ENCODE data around the gene NPNT.
A peak's percentile ranks its signal among the peaks of the same experiment; 100 is the strongest.
"Not testable (repeated sequence)": the region's sequence is repeated elsewhere in the genome, so short reads cannot be mapped to it uniquely, and the experiment has no call there.

NPNT gene, protein sequence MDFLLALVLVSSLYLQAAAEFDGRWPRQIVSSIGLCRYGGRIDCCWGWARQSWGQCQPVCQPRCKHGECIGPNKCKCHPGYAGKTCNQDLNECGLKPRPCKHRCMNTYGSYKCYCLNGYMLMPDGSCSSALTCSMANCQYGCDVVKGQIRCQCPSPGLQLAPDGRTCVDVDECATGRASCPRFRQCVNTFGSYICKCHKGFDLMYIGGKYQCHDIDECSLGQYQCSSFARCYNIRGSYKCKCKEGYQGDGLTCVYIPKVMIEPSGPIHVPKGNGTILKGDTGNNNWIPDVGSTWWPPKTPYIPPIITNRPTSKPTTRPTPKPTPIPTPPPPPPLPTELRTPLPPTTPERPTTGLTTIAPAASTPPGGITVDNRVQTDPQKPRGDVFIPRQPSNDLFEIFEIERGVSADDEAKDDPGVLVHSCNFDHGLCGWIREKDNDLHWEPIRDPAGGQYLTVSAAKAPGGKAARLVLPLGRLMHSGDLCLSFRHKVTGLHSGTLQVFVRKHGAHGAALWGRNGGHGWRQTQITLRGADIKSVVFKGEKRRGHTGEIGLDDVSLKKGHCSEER

DNA sequence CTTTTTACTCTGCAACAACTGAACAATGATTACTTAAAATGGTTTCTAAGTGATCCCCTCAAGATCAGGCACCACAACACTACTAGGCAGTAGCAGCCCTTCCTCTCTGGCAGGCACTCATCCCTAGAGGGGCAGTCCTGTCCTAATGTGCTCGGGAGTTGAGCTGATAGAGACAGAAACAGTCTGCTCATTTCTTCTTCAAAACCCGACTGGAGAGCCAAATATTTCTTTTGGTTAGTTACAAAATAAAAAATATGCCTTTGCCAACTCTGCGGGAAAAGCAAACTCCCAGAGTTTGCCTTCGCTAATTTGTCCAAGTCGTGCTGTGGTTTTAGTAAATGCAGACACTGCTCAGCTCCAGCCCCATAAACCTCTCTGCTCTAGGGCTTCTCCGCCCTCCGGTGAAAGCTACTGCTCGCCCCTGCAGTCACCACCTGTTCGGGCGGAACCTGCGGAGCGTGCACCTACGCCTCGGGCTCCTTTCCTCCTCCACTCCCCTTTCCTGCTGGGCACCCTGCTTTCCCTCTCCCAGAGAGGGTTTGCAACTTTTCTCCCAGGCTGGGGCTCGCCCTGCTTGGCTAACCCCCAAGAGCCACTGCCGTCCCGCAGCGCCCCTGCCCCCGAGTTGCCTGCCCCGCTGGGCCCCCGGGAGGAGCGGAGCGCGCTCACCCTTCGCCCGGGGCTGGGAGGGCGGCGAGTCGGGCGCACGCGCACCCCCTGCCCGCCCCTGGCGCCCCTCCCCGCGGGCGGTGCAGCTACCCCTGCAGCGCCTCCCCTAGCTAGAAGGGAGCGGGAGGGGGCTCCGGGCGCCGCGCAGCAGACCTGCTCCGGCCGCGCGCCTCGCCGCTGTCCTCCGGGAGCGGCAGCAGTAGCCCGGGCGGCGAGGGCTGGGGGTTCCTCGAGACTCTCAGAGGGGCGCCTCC is at the start of gene NPNT:
Gene NPNT (plus strand): TSS at position 812 of the 923 bp plus-strand sequence. CDS start 182 bp downstream, outside the sequence.
- no peak for DNase-seq

DNA sequence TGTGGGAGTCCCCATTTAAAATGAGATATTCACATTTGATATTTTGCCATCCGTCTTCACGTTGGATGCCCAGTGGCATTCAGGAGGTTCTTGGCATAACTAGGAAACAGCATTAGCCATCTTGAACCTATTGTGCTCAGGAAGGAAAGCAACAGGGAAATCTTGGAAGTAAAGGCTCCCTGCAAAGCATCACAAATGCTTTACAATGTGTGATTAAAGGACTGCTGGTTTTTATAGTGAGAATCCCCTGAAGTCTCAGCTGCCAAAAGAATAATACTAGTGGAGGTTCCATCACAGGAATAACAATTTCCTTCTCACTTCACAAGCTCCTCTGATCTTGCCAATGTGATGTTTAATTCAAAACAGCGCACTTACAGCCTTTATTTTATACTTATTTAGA is 49.7 kb upstream of the NPNT start:
- DNase-seq, result no peak

DNA sequence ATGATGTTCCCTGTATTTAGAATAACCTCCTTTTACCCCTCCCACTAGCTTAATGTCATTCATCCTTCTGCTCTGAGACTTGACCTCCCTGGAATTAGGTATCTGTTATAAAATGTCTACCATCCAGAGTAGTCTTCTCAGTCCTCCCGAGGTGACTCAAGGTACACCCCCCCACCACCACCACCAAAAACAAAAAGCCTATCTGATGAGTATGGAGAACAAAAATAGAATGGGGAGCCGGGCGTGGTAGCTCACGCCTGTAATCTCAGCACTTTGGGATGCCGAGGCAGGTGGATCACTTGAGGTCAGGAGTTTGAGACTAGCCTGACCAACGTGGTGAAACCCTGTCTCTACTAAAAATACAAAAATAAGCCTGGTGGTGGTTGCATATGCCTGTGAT is 46.9 kb upstream of the NPNT start:
- DNase-seq, result not testable (repeated sequence)

DNA sequence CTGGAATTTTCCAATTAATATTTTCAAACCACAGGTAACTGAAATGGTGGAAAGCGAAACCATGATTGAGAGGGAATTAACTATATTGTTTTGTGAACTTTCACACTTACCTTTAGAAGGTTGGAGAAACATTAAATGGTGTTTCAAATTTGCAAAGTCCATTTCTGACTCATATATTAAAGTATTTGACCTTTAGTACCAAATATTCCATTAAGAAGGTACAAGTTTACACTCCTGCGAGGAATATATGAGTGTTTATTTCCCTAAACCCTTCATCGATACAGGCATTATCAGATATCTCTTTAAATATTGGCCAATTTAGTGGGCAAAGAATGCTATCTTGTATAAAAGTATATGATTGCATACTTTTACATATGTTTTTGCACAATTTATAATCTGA is 44.1 kb upstream of the NPNT start:
- DNase-seq, result no peak

DNA sequence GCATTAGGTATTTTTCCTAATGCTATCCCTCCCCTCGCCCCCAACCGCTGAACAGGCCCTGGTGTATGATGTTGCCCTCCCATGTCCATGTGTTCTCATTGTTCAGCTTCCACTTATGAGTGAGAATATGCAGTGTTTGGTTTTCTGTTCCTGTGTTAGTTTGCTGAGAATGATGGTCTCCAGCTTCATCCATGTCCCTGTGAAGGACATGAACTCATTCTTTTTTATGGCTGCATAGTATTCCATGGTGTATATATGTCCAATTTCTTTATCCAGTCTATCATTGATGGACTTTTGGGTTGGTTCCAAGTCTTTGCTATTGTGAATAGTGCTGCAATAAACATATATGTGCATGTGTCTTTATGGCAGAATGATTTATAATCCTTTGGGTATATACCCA is 43.0 kb upstream of the NPNT start:
- DNase-seq, result not testable (repeated sequence)

DNA sequence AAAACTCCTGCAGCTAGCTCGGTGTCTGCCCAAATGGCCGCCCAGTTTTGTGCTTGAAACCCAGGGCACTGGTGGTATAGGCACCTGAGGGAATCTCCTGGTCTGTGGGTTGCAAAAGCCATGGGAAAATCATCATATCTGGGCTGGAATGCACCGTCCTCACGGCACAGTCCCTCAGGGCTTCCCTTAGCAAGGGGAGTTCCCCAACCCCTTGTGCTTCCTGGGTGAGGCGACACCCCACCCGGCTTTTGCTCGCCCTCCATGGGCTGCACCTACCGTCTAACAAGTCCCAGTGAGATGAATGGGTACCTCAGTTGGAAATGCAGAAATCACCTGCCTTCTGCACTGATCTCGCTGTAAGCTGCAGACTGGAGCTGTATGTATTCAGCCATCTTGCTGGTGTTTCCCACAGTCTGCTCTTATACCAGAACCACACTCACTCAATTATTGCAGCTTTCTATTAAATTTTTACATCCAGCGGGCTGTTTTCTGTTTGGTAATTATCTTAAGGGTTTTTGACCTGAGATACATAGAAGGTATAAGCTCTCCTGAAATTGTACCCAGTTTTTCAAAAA is 36.7 kb upstream of the NPNT start:
- no peak for DNase-seq

DNA sequence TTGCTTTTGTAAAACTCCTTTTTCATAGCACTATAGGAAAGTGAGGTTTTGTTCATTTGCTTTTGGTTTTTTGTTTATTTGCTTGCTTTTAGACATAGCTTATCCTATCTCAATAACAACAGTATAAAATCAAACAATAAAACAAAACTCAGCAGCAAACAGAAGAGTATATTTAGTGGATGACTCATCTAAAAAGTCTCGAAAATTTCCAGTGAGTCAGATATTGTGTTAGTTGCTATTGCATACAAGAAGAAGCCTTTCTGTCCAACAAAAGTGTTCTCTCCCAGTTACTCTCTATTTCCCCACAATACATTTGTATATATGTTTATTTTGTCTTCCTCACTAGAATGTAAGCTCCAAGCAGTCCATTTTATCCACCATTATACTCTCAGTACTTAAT is 36.0 kb upstream of the NPNT start:
- DNase-seq, result peak in 1 of 2 experiments; percentile 29

DNA sequence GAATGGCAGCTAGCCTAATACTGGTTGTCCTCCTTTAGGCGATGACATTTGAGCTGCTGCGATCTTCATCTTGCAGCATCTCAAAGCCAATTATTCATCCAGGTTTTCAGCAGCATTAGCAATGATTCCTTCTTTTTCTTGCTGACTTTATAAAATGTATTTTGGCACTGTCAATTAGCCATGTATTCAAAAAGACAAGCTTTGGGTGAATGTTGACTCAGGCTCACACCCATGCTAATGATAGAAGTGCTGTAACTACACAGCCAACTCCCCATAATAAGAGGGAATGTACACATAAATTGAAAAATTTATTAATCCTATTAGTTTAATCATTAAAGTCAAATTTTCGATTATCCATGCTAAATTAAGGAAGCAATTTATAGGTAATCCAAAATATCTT is 24.3 kb upstream of the NPNT start:
- no peak for DNase-seq

DNA sequence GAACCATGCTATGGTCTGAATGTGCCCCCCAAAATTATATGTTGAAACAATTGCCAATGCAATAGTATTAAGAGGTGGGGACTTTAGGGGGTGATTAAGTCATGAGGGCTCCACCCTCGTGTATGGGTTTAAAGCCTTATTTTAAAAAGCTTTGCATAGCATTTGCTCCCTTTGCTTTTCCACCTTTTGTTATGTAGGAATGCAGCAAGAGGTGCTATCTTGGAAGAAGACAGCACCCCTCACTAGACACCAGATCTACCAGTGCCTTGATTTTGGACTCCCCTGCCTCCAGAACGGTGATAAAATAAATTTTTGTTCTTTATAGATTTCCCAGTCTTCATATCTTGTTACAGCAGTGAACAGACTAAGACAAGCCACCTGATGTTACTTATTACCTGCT is 23.3 kb upstream of the NPNT start:
- no peak for DNase-seq

DNA sequence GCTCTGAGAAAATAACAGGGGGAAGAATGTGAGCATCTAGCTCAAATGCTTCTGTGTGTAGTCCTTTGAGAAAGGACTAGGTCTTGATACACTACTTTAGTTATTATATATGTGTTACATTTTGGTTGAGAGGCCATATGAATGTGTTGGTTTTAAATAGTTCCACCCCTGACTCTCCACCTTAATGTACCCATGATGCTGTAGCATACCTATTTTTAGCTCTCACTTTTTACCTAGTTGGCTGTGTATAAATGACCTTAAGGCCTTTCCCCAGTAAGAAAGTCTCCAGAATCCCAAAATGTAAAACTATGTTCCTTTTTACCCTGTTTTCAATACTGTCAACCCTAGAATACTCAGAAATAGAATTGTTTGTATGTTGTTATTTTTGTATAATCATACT is 20.0 kb upstream of the NPNT start:
- DNase-seq, result no peak

DNA sequence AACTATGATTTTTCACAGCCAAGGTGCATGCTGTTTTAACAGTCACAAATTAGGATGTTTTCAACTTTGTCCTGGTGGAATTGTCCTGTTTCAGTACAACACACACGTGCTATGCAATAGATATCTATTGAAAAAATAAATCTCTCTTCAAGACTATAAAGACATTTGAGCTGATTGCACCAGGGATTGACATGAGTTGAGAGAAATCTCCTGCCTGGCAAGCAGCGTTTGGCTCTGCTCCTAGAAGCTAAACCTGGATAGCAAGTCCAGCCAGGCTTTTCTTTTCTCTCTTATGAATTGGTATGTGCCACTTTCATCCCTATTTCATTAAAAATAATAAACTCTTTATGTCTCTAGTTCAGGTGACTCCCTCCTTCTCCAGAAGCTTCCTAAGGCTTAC is 16.6 kb upstream of the NPNT start:
- no peak for DNase-seq

DNA sequence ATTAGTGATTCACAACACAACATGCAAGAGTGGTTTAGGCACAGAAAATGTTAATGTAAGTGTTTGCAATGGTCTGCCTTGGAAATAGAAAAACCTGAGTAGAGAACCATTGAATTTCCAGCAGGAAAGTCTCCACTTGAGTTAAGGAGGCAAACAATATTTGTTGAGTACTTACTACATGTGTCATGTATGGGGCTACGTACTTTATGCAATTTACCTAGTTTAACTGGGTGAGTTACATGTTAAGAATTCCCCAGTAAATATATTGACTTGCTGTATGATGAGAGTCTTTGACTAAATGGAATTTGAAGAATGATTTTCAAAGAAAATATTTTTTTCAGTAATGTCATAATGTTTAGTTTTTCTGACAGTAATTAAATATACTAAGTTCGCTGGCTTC is 7.8 kb upstream of the NPNT start:
- no peak for DNase-seq

DNA sequence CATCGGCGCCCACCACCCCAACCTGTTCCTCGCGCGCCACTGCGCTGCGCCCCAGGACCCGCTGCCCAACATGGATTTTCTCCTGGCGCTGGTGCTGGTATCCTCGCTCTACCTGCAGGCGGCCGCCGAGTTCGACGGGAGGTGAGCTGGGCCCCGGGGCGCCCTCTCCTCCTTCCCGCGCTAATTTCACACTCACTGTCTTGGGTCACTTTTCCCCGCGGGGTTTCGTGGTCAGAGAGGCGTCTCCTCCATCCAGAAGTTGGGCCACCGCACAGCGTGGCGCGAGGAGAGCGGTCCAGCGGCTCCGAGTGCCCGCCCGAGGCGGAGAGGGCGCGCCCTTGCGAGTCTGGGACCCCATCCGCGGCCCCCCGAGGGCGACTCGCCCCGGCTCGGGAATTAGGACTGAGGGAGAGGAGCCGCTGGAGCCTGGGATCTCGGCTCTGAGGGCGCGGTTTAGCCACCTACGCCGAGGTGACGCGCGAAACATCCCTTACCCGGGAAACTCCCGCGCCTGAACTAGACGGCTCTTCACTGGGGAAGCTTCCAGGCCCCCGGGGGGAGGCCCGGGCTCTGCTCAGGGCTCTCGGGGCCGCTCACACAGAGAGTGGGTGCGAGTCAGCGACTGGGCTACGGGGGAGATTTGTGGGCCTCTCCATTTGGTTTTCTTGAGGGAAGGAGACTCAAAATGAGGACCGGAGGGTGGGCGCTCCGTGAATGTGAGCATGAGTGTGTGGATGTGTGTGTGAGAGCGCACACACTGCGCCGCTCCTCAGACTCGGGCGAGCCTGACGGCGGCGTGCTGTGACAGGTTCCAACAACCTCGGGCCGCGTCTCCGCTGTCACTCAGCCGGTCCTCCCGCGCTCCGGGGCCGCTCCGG is 551 bp downstream of the NPNT start:
- DNase-seq, result no peak

DNA sequence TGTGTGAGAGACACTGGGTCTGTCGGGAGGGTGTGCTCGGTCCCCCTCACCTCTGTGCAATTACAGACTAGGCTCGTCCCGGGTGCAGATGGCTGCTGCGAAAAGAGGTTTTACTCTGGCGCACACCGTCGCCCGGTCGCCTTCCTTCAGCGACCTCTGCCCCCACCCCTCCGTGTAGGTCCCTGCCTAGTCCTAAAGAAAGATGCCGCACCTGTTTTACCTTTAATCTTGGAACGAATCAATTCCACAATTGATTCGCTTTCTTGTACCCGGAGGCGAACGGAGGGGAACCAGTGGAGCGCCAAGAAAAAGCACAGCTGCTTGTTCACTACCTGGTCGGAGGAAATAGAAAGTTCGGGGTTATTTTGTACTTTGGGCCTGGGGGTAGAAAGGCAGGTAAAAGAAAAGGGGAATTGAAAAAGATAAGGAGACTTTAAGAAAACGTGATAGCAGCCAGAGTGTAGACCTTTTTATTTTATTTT is 1.2 kb downstream of the NPNT start:
- DNase-seq, result no peak

DNA sequence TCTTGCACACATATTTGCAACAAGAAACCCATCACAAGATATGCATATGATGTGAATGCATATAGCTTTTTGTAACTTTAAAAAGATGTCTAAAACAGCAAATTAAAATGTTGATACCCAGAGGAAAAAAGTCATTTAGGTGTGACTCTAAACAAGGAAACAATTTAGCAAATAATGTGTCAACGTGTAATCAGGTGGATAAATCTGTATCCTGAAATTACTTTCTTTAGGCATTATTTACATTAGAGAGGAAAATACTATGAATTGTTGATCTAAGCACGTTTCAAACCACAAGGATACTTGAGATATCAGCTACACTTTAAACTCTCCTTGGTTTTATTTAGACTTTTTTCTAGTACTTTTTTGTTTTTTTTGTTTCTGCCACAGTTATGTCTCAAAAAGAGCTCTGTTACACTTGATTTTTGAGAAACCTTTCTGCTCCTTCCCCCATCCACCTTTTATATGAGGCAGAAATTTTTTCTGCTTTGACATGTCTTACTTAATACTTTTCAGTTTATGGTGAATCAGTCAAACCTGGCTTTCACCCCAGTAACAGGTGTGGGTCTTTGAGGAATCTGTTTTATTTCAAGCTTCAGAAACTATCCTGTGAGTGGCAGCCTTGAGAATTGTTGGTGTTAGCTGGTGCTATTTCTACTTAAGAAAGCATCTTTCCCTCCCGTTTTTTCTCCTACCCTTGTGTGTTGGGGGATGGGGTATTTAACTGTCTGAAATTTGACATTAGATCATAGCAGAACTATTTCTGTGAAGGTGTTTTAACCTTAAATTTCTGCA is 1.9 kb downstream of the NPNT start:
- DNase-seq, result no peak

DNA sequence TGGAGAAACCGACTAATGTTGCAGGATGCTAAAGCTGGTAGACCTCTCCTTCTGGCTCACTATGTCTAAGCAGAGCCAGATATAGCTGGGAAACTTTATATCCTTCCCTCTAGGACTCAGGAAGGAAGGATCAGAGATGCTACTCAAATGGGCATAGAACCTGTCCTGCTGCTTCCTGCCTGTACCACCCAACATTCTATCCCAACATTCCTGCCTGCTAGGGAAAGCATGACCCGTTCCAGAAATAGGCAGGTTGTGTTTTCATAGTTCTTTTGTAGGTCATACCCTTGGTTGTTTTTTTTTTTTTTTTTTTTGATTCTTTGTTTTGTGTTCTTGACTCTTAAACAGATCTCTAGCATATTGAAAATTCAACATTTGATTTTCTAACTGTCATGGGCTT is 5.3 kb downstream of the NPNT start:
- no peak for DNase-seq

DNA sequence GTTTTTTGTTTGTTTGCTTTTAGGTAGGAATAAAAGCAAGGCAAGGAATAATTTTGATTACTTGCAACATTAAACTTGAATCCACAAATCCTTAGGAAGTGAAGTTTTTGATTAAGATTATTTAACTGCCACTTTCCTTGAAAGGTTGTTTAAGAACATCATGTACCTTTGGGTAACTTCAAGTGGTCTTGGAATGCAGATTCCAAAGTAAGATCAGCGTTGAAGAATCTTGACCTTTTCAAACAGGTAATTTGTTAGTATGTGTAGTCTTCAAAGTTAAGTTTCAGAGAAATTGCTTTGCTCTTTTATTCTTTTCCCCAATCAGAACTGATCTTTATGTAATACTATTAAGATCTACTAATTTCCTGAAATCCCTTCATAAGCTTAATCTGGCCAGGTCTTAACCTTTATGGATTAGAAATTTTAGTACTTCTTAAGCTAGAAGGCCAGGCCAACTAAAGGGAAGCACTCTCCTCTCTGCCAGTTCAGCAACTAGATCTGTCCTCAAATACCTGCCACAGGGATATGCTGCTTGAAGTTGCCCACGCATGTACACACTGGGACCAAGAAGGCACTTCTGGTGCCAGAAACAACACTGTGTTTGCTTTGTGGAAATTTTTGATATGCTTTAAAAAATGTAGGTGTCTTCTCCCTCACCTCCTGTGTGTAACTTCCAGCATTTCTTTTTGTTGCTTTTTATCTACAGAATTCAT is 7.4 kb downstream of the NPNT start:
- DNase-seq, result no peak

DNA sequence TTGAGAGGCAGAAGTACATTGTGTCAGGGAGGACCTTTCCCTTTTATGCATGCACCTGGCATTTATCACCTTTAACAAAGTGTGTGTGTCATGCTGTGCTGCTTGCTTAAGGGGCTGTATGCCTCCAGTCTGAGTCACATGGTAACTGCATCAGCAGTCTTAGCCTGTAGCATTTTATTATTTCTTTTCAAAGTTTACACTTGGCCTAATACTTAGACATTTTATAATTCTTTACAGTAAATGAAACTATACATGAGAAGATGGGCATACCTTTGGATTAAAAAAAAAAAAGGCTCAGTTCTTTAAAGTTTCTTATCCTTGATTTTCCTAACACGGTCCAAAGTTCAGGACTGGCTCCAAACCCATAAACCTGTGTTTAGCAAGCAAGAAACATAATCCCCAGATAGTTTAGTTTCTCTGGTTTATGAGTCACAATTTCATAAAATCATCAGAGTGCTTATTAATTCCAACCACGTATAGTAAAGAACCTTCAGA is 14.6 kb downstream of the NPNT start:
- DNase-seq, result no peak

DNA sequence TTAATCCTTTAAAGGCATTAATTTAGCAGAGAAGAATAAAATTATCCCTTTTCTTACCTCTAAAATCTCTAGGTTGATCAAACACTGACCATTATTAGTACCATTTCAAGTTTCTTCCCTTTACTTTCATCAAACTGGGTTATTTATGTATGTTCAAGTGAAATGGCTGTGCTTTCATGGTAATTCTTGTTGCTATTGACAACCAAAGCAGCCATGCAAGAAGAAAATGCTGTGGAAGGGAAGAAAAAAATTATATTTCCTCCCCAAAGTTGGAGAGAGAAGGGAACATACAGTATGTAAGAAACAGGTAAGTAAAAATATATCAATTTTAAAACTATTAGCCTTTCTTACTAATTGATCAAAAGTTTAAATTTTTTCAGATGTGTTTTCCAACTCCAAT is 16.2 kb downstream of the NPNT start:
- DNase-seq, result no peak

DNA sequence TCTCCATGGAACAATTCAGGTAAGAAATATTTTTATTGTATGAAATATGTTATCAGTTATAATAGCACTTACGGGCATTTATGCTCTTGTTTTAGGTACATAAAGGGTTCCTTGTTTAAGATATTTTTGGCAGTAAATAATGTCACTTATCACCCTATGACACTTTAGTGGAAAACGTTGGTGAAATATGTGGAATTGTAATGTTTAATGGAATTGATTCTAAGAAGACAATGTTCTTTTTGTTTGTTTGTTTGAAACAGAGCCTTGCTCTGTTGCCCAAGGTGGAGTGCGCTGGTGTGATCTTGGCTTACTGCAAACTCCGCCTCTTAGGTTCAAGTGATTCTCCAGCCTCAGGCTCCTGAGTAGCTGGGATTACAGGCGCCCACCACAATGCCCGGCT is 17.4 kb downstream of the NPNT start:
- DNase-seq, result no peak

Measured in SW 1271 (cell line).